Erythroblast (primary cell): ENCODE results near the gene TTC8.

Experiments
- DNase-seq, 2 experiments: peaks; one replicate each; lab custom pipeline; 2025; lab: John Stamatoyannopoulos, UW
- GATA1 ChIP-seq: IDR thresholded peaks from 2 replicates; pipeline ENCODE4 v1.6.1; 2011; ENCODE audit warnings: low read depth, mild to moderate bottlenecking, control low read depth, low read length, moderate library complexity
- POLR2A ChIP-seq: IDR thresholded peaks from 2 replicates; pipeline ENCODE4 v1.6.1; 2011; ENCODE audit warnings: mild to moderate bottlenecking, low read length

TTC8 gene

DNA sequence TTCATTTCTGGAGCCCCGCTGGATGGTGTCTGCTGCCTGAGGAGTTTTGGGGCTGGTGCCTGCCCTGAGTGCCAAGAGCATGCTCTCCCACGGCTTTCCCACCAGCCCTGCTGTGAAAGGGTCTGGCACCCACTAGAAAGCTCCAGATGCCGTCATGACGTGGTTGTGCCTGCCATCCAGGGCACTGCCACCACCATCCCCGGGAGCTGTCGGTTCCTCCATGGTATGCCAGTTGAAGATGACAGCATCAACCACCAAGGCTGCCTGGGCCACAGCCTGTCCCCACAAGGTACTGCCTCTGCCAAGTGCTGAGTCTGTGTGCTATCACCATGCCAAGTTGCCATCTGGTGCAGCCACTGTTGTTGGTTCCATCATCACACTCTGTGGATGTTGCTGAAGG is 85.9 kb downstream of the TTC8 start:
- TF ChIP-seq GATA1 (no peak), POLR2A (no peak)
- no peak for DNase-seq

DNA sequence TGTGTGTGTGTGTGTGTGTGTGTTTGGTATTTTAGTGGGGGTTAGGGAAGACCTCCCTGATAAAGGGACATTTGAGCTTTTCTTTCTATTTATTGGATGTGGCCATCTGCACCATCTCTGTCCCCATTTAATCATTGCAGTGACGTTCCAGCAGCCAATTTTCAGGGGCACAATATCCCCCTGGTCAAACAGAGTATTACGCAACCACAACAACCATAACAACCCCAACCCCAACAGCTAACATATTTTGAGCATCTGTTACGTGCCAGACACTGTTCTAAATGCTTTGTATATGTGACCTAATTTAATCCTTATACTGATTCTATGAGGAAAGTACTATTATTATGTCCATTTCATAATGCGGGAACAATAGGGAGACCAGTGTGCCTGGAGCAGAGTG is 87.4 kb downstream of the TTC8 start:
- DNase-seq, result no peak
- no peak for TF ChIP-seq POLR2A
- no peak for TF ChIP-seq GATA1

DNA sequence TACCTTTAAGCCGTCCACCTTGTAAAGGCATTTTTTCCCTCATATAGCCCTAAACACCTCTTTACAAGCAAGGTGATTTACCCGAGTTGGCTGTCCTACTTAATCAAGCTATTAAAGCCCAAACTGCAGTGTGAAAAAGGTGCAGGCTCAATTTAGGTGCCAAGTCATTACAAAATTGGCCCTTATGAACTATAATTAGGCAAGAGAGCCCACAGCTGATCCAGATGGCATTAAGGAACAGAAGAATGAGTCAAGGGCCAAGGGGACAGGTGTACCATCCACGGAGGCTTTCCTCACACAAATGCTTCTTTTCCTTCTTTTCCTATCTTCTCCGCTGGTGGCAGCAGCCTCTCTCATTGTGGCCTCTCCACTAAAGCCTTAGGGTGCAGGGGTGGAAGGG is 90.5 kb downstream of the TTC8 start:
- TF ChIP-seq GATA1, result no peak
- TF ChIP-seq POLR2A, result no peak
- no peak for DNase-seq

DNA sequence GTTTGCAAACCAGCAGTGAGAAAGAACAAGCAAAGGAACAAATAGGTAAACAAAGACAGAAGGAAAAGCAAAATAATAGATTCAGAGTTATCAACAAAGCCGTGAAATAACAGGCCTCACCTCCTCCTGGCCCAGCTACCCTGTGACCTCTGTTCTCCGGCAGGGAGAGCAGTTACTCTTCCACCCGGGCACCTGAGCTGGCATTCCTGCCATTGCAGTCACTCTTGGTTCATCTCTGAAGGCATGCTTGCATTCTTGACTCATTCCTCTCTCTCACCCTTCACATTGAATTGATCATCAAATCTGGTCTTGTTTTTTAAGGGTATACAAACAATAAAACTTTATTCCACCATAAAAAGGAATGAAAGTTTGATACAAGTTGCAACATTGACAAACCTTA is 95.1 kb downstream of the TTC8 start:
- no peak for TF ChIP-seq GATA1
- no peak for TF ChIP-seq POLR2A
- no peak for DNase-seq
